Cardiac muscle cell (in vitro differentiated cells and primary cell): ENCODE results near the gene OR9G1. TPM values are rescaled to one million over a fixed set of nuclear protein-coding genes. Genes with fewer than 3 reads are reported as not detected.

ENCODE experiments used
- DNase-seq, 2 donors: peaks; one replicate each; pipeline versions ENCODE4 v3.0.0 to v3.0.0-alpha.2; 2010 to 2017; ENCODE audit warnings: low read depth in 1 of 2, low spot score in 1 of 2
- H3K27ac ChIP-seq: fragments of 200-600 bp; sonication (generic); 2 replicates; pipeline ENCODE4 v1.5.1; 2016
- H3K27me3 ChIP-seq: fragments of 200-600 bp; sonication (generic); 2 replicates; pipeline ENCODE4 v1.6.0; 2016; ENCODE audit warnings: control low read depth
- H3K36me3 ChIP-seq: fragments of 200-600 bp; sonication (generic); 2 replicates; pipeline ENCODE4 v1.5.1; 2016; ENCODE audit warnings: control low read depth
- H3K4me1 ChIP-seq: fragments of 200-600 bp; sonication (generic); 2 replicates; pipeline ENCODE4 v1.8.1; 2017; ENCODE audit warnings: low read depth, mild to moderate bottlenecking, mixed run types
- H3K4me3 ChIP-seq: fragments of 200-600 bp; sonication (generic); 2 replicates; pipeline ENCODE4 v1.5.1; 2016; ENCODE audit warnings: mild to moderate bottlenecking
- H3K9me3 ChIP-seq: fragments of 200-600 bp; sonication (generic); 2 replicates; pipeline ENCODE4 v1.5.1; 2017; ENCODE audit warnings: low read depth, mild to moderate bottlenecking, control low read depth
- CTCF ChIP-seq: IDR thresholded peaks from 2 replicates; pipeline ENCODE4 v1.5.1; 2012; ENCODE audit warnings: low read depth, mild to moderate bottlenecking, low read length
- polyA plus RNA-seq: library from polyadenylated mRNA; unstranded; fragments of >200 nt; fragmentation: Nextera tagmentation; extraction: Ambion mirVana; gene quantifications from 2 replicates; pipeline ENCODE4 v1.2.1, GENCODE V29; 2016
- total RNA-seq: library from RNA; depleted of rRNA; stranded (reverse); fragments of >200 nt; gene quantifications from 2 replicates; pipeline ENCODE4 v1.2.3, GENCODE V29; 2016

The OR9G1 gene
- total and polyA plus RNA-seq, 2 experiments from 2014 or later = not detected

- no peaks in the 10 kb centered on the region for H3K4me1 ChIP-seq
- no peaks in the 10 kb centered on the region for H3K27me3 ChIP-seq
- no peaks in the 10 kb centered on the region for H3K9me3 ChIP-seq
- TF ChIP-seq CTCF = no peak
- no peaks in the 10 kb centered on the region for H3K36me3 ChIP-seq
- DNase-seq = no peak
- no peak overlapping the region for H3K27ac ChIP-seq
- H3K4me3 ChIP-seq = no peak overlapping the region
Observed at GRCh38 chr11:56714206-56714605, 15.3 kb downstream of the OR9G1 start.

GRCh38 chr11:56716379-56716854 lies 17.5 kb downstream of the OR9G1 start:
- H3K4me3 ChIP-seq = no peak overlapping the region
- DNase-seq = no peak
- no peak overlapping the region for H3K27ac ChIP-seq
- no peaks in the 10 kb centered on the region for H3K27me3 ChIP-seq
- H3K9me3 ChIP-seq = no peaks in the 10 kb centered on the region
- no peak for TF ChIP-seq CTCF
- no peaks in the 10 kb centered on the region for H3K36me3 ChIP-seq
- no peaks in the 10 kb centered on the region for H3K4me1 ChIP-seq

- H3K27ac ChIP-seq = no peak overlapping the region
- no peak for DNase-seq
- H3K27me3 ChIP-seq = no peaks in the 10 kb centered on the region
- H3K4me3 ChIP-seq = no peak overlapping the region
- no peaks in the 10 kb centered on the region for H3K4me1 ChIP-seq
- TF ChIP-seq CTCF = no peak
- no peaks in the 10 kb centered on the region for H3K9me3 ChIP-seq
- no peaks in the 10 kb centered on the region for H3K36me3 ChIP-seq
Observed at GRCh38 chr11:56720513-56720912, 21.6 kb downstream of the OR9G1 start.

- DNase-seq = no peak
- Histone ChIP-seq H3K27ac (no peak overlapping the region), H3K27me3 (no peaks in the 10 kb centered on the region), H3K4me1 (no peaks in the 10 kb centered on the region), H3K9me3 (no peaks in the 10 kb centered on the region), H3K4me3 (no peak overlapping the region), H3K36me3 (no peaks in the 10 kb centered on the region)
- no peak for TF ChIP-seq CTCF
Observed at GRCh38 chr11:56740107-56740506, 41.2 kb downstream of the OR9G1 start.

GRCh38 chr11:56740886-56741285 lies 42.0 kb downstream of the OR9G1 start:
- Histone ChIP-seq H3K36me3 (no peaks in the 10 kb centered on the region), H3K9me3 (no peaks in the 10 kb centered on the region), H3K27ac (no peak overlapping the region), H3K4me1 (no peaks in the 10 kb centered on the region), H3K4me3 (no peak overlapping the region), H3K27me3 (no peaks in the 10 kb centered on the region)
- no peak for TF ChIP-seq CTCF
- DNase-seq = no peak

DNA sequence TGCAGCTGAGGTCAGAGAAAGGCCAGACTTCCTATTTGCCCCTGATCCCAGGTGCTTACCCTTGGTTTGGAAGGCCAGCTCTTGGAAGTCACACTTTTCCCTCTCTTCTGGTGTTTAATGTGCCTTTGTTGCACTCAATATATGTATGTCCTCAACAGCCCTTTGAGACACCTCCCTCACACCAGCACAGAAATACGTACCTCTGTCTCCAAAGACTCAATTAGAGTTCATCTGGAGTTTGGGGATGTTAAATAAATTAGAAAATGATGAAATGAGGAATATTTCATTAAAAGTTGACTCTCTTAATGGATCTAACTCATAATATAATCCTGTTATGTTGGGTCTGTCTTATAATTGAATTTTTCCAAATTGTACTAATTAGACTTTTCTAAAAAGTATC lies 49.7 kb downstream of the OR9G1 start, which contains the start of gene OR9G4:
Gene OR9G4 (minus strand): TSS at position 101 of the 400 bp plus-strand sequence. CDS start 4,931 bp downstream, outside the sequence.
- H3K4me3 ChIP-seq = no peak within 1 kb of the TSS
- H3K36me3 ChIP-seq = no peaks in the 10 kb centered on the region
- H3K27ac ChIP-seq = no peak within 1 kb of the TSS
- no peaks in the 10 kb centered on the region for H3K4me1 ChIP-seq
- no peak for DNase-seq
- TF ChIP-seq CTCF = no peak
- H3K27me3 ChIP-seq = no peaks in the 10 kb centered on the region
- no peaks in the 10 kb centered on the region for H3K9me3 ChIP-seq
